ENCODE measurements around the gene NRG2.
A peak's percentile ranks its signal among the peaks of the same experiment; 100 is the strongest.

NRG2 gene

DNA sequence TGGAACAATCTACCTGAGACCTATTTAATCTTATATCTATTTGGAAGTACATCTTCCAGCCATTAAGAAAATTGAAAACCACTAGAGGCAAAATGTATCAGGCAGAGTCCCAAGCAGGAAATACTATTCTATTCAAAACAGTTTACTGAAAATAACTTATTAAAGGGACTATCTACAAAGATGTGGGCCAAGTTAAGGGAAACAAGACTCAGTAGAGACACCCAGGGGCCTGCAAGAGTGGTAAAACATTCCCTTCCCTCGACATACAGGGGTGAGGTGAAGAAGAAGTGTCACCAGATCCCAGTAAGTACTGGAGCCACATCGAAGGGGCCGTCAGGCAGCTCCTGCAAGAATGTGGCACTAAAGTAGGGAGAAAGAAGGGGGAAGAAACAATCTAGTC, 12.1 kb upstream of the NRG2 start:
- no peaks in the 10 kb centered on the region for H3K9me3 Mint-ChIP-seq
- H3K4me3 Mint-ChIP-seq, result no peak overlapping the region
- no peaks in the 10 kb centered on the region for H3K36me3 Mint-ChIP-seq (ENCODE audit: insufficient read depth)
- ATAC-seq (replicated peaks; ENCODE audit: extremely low read depth, poor library complexity, severe bottlenecking), result no peak
- no peak overlapping the region for H3K27ac Mint-ChIP-seq (ENCODE audit: low read depth)
- DNase-seq (ENCODE audit: low spot score in 2 of 2), result no peak
- H3K4me1 Mint-ChIP-seq, result no peaks in the 10 kb centered on the region
- no peaks in the 10 kb centered on the region for H3K27me3 Mint-ChIP-seq

- Mint-ChIP-seq H3K4me1 (no peaks in the 10 kb centered on the region), H3K27me3 (peaks cover 2% of the 10 kb centered on the region), H3K27ac (ENCODE audit: low read depth) (no peak overlapping the region), H3K36me3 (ENCODE audit: insufficient read depth) (no peaks in the 10 kb centered on the region), H3K4me3 (no peak overlapping the region), H3K9me3 (no peaks in the 10 kb centered on the region)
- DNase-seq (ENCODE audit: low spot score in 2 of 2) (no peak), ATAC-seq (replicated peaks; ENCODE audit: extremely low read depth, poor library complexity, severe bottlenecking) (no peak)
Observed at GRCh38 chr5:140054086-140054689, 11.1 kb upstream of the NRG2 start.

DNA sequence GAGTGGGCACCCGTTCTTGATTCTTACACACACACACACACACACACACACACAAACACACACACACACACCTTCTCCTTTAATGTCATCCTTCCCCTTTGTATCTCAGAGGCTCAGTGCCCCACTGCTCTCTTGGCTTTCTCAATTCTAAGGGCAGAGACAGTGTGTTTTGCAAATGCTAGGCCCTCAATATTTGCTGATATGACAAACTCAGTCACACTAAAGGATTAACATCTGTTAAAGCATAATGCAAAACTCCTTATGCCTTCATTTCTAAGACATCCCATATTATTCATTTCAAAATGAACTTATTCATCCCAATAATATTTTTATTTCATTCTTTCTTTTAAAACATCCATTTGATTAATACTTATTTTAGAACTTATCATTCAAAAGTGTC, 8.9 kb upstream of the NRG2 start:
- H3K4me3 Mint-ChIP-seq, result no peak overlapping the region
- DNase-seq (ENCODE audit: low spot score in 2 of 2), result no peak
- ATAC-seq (replicated peaks; ENCODE audit: extremely low read depth, poor library complexity, severe bottlenecking), result no peak
- H3K27me3 Mint-ChIP-seq, result peaks cover 25% of the 10 kb centered on the region
- H3K27ac Mint-ChIP-seq (ENCODE audit: low read depth), result no peak overlapping the region
- H3K9me3 Mint-ChIP-seq, result no peaks in the 10 kb centered on the region
- H3K36me3 Mint-ChIP-seq (ENCODE audit: insufficient read depth), result no peaks in the 10 kb centered on the region
- H3K4me1 Mint-ChIP-seq, result no peaks in the 10 kb centered on the region

DNA sequence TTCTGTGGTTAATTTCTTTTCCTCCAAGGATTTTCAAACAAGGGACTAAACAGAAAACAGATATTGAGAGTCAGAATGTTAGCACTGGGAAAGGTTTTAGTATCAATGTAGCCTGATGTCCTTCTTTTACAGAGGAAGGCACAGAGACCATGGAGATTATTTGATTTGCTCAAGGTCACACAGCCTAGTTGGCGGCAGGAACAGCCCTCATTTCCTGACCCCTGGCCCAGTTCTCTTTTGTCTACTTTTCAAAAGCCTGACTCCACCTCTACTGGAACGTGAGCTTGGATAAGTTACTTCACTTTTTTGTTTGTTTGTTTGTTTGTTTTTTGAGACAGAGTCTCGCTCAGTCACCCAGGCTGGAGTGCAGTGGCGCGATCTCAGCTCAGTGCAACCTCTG, 6.6 kb upstream of the NRG2 start:
- ATAC-seq (replicated peaks; ENCODE audit: extremely low read depth, poor library complexity, severe bottlenecking) (no peak), DNase-seq (ENCODE audit: low spot score in 2 of 2) (no peak)
- Mint-ChIP-seq H3K36me3 (ENCODE audit: insufficient read depth) (no peaks in the 10 kb centered on the region), H3K27me3 (peaks cover 40% of the 10 kb centered on the region), H3K4me3 (no peak overlapping the region), H3K9me3 (no peaks in the 10 kb centered on the region), H3K27ac (ENCODE audit: low read depth) (no peak overlapping the region), H3K4me1 (no peaks in the 10 kb centered on the region)

DNA sequence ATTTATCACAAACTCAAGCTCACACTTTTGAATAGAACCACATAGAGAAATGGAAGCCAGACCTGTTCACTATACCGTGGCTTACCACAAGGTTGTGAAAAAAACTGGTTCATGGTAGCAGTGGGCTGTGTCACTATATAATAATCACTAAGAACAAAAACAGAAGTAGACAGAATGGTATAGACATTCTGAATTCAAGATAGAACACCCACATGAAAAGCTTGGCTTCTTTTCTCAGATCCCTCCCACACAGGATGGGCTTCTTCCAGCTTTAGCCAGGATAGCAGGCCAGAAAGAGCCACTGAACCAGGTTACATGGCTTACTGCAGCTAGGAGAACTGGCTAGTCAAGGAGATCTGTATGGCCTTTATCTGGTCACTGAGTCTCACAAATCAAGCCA, 6.1 kb upstream of the NRG2 start:
- Mint-ChIP-seq H3K27me3 (peaks cover 45% of the 10 kb centered on the region), H3K4me3 (no peak overlapping the region), H3K27ac (ENCODE audit: low read depth) (no peak overlapping the region), H3K4me1 (no peaks in the 10 kb centered on the region), H3K9me3 (no peaks in the 10 kb centered on the region), H3K36me3 (ENCODE audit: insufficient read depth) (no peaks in the 10 kb centered on the region)
- DNase-seq (ENCODE audit: low spot score in 2 of 2) (no peak), ATAC-seq (replicated peaks; ENCODE audit: extremely low read depth, poor library complexity, severe bottlenecking) (no peak)

GRCh38 chr5:140044041-140044440, 942 bp upstream of the NRG2 start:
- ATAC-seq (replicated peaks; ENCODE audit: extremely low read depth, poor library complexity, severe bottlenecking) (no peak), DNase-seq (ENCODE audit: low spot score in 2 of 2) (no peak)
- H3K27me3 Mint-ChIP-seq, result peaks cover 59% of the 10 kb centered on the region
- H3K27ac Mint-ChIP-seq (ENCODE audit: low read depth), result no peak overlapping the region
- peak overlapping the region; percentile 76 for H3K4me3 Mint-ChIP-seq
- H3K4me1 Mint-ChIP-seq, result peaks cover 17% of the 10 kb centered on the region
- peaks cover 2% of the 10 kb centered on the region for H3K36me3 Mint-ChIP-seq (ENCODE audit: insufficient read depth)
- H3K9me3 Mint-ChIP-seq, result no peaks in the 10 kb centered on the region

- ATAC-seq (replicated peaks; ENCODE audit: extremely low read depth, poor library complexity, severe bottlenecking), result no peak
Observed at GRCh38 chr5:140043508-140043872, 391 bp upstream of the NRG2 start.

GRCh38 chr5:140042393-140042642, 781 bp downstream of the NRG2 start:
- H3K4me1 Mint-ChIP-seq, result peaks cover 22% of the 10 kb centered on the region
- no peak overlapping the region for H3K27ac Mint-ChIP-seq (ENCODE audit: low read depth)
- H3K4me3 Mint-ChIP-seq, result peak overlapping the region; percentile 76
- H3K36me3 Mint-ChIP-seq (ENCODE audit: insufficient read depth), result peaks cover 2% of the 10 kb centered on the region
- ATAC-seq (replicated peaks; ENCODE audit: extremely low read depth, poor library complexity, severe bottlenecking), result peak; percentile 6
- DNase-seq (ENCODE audit: low spot score in 2 of 2), result no peak
- no peaks in the 10 kb centered on the region for H3K9me3 Mint-ChIP-seq
- H3K27me3 Mint-ChIP-seq, result peaks cover 44% of the 10 kb centered on the region

More at GRCh38 chr5:140043508-140043872, 391 bp upstream of the NRG2 start:
- Mint-ChIP-seq H3K9me3 (no peaks in the 10 kb centered on the region), H3K4me1 (peaks cover 19% of the 10 kb centered on the region), H3K4me3 (peak overlapping the region; percentile 76), H3K27me3 (peaks cover 54% of the 10 kb centered on the region), H3K27ac (ENCODE audit: low read depth) (no peak overlapping the region), H3K36me3 (ENCODE audit: insufficient read depth) (peaks cover 2% of the 10 kb centered on the region)
- no peak for DNase-seq (ENCODE audit: low spot score in 2 of 2)

GRCh38 chr5:140041492-140042392, 1.4 kb downstream of the NRG2 start:
- ATAC-seq (replicated peaks; ENCODE audit: extremely low read depth, poor library complexity, severe bottlenecking) (no peak), DNase-seq (ENCODE audit: low spot score in 2 of 2) (no peak)
- Mint-ChIP-seq H3K4me1 (peaks cover 22% of the 10 kb centered on the region), H3K36me3 (ENCODE audit: insufficient read depth) (peaks cover 2% of the 10 kb centered on the region), H3K27ac (ENCODE audit: low read depth) (peak overlapping the region; percentile 34), H3K9me3 (no peaks in the 10 kb centered on the region), H3K27me3 (peaks cover 46% of the 10 kb centered on the region), H3K4me3 (peak overlapping the region; percentile 76)

- H3K36me3 Mint-ChIP-seq (ENCODE audit: insufficient read depth), result peaks cover 2% of the 10 kb centered on the region
- peak overlapping the region; percentile 76 for H3K4me3 Mint-ChIP-seq
- peaks cover 22% of the 10 kb centered on the region for H3K4me1 Mint-ChIP-seq
- no peak for ATAC-seq (replicated peaks; ENCODE audit: extremely low read depth, poor library complexity, severe bottlenecking)
- no peak for DNase-seq (ENCODE audit: low spot score in 2 of 2)
- H3K27me3 Mint-ChIP-seq, result peaks cover 51% of the 10 kb centered on the region
- H3K27ac Mint-ChIP-seq (ENCODE audit: low read depth), result peak overlapping the region; percentile 34
- no peaks in the 10 kb centered on the region for H3K9me3 Mint-ChIP-seq
Observed at GRCh38 chr5:140041099-140041491, 2.0 kb downstream of the NRG2 start.

DNA sequence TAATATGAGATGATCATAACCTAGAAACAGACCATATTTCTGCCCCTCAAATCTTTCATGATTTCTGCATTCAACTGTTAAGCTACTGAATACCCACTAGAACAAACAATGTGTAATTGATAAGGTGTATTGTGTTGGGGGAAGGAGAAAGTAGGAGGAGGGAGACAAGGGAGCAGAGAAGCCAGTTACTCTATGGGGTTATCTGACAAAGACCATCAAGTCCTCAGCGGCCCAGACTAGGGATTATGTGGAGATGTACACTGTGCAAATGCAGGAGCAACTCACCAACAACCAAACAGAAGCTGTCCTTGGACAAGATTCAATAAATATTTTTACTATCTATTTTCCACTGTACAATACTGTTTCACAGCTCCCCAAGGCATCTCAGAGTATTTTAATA, 2.7 kb downstream of the NRG2 start:
- Mint-ChIP-seq H3K4me1 (peaks cover 22% of the 10 kb centered on the region), H3K9me3 (no peaks in the 10 kb centered on the region), H3K27me3 (peaks cover 51% of the 10 kb centered on the region), H3K27ac (ENCODE audit: low read depth) (no peak overlapping the region), H3K36me3 (ENCODE audit: insufficient read depth) (peaks cover 2% of the 10 kb centered on the region), H3K4me3 (no peak overlapping the region)
- no peak for ATAC-seq (replicated peaks; ENCODE audit: extremely low read depth, poor library complexity, severe bottlenecking)
- no peak for DNase-seq (ENCODE audit: low spot score in 2 of 2)

DNA sequence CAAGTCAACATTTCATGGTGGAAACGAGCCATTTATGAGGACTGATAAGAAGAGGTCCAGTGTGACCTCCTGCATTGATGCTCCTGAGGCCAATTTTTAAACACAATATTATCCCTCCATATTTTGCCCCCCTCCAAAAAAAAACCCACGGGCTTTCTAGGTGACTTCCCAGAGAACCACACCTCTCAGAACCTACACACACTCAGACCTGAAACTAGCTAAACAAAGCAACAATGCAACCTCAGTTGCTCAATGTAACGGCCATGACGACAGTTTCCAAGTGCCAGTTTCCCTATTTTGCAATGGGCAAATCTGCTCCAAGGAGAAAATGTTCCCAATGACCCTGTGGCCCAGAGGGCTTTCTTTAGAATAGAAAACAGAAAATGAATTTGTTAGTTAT, 3.5 kb downstream of the NRG2 start:
- no peak overlapping the region for H3K27ac Mint-ChIP-seq (ENCODE audit: low read depth)
- peaks cover 22% of the 10 kb centered on the region for H3K4me1 Mint-ChIP-seq
- H3K27me3 Mint-ChIP-seq, result peaks cover 51% of the 10 kb centered on the region
- ATAC-seq (replicated peaks; ENCODE audit: extremely low read depth, poor library complexity, severe bottlenecking), result no peak
- no peak for DNase-seq (ENCODE audit: low spot score in 2 of 2)
- H3K4me3 Mint-ChIP-seq, result no peak overlapping the region
- no peaks in the 10 kb centered on the region for H3K9me3 Mint-ChIP-seq
- peaks cover 2% of the 10 kb centered on the region for H3K36me3 Mint-ChIP-seq (ENCODE audit: insufficient read depth)

DNA sequence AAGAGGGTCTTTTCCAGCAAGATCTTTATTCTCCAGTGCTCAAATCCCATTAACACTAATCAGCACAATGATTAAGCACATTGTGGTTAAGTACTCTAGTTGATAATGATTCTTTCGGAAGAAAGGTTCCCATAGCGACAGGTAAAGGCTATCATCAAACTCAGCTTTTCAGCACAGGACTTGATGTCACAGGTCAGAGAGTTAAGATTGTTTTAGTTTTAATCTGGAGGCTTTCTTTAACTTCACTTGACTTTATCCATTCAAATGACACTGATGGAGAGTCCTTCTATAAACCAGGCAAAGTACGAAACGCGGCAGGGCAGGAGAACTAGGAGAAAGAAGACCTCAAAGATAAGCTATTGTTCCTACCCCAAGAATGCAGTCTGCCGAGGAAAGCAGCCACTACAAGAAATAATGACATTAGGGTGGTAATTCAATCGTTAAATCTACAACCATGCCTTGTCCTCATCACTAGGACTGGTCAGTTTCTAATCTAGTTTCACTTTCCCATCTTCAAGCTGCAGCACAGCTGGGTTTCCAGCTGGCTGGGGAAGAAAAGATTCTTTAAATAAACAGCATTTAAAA, 4.6 kb downstream of the NRG2 start:
- no peak for DNase-seq (ENCODE audit: low spot score in 2 of 2)

More for the DNA sequence above, 4.6 kb downstream of the NRG2 start:
- Mint-ChIP-seq H3K4me3 (peak overlapping the region; percentile 39), H3K27ac (ENCODE audit: low read depth) (no peak overlapping the region), H3K4me1 (peaks cover 22% of the 10 kb centered on the region), H3K36me3 (ENCODE audit: insufficient read depth) (peaks cover 2% of the 10 kb centered on the region), H3K9me3 (no peaks in the 10 kb centered on the region), H3K27me3 (peaks cover 51% of the 10 kb centered on the region)
- no peak for ATAC-seq (replicated peaks; ENCODE audit: extremely low read depth, poor library complexity, severe bottlenecking)

Data from central memory CD8-positive, alpha-beta T cell (primary cell).